GM03348 (cell line): ENCODE results near the gene ZNF624.
A peak's percentile ranks its signal among the peaks of the same experiment; 100 is the strongest.
"Not testable (repeated sequence)": the region's sequence is repeated elsewhere in the genome, so short reads cannot be mapped to it uniquely, and the experiment has no call there.

Source experiments
- DNase-seq: peaks from one replicate; pipeline ENCODE4 v3.0.0; 2012; ENCODE audit warnings: low spot score

ZNF624 gene

GRCh38 chr17:16653367-16654041, at the start of gene ZNF624:
TSS of gene ZNF624 (minus strand) at chr17:16653850.
- peak; percentile 98 for DNase-seq

- DNase-seq = not testable (repeated sequence)
Observed at GRCh38 chr17:16697603-16698002, 44.0 kb upstream of the ZNF624 start.

GRCh38 chr17:16690447-16690846, 36.8 kb upstream of the ZNF624 start:
- DNase-seq = not testable (repeated sequence)

GRCh38 chr17:16689731-16690281, 36.2 kb upstream of the ZNF624 start, which contains the start of gene CCDC144A:
TSS of gene CCDC144A (plus strand) at chr17:16690241. CDS start at chr17:16690401, 160 bp downstream.
- not testable (repeated sequence) for DNase-seq

GRCh38 chr17:16687151-16687550, 33.5 kb upstream of the ZNF624 start:
- not testable (repeated sequence) for DNase-seq

GRCh38 chr17:16686019-16686418, 32.4 kb upstream of the ZNF624 start:
- not testable (repeated sequence) for DNase-seq

- DNase-seq = not testable (repeated sequence)
Observed at GRCh38 chr17:16683290-16684138, 29.9 kb upstream of the ZNF624 start.

- DNase-seq = no peak
Observed at GRCh38 chr17:16676676-16677268, 23.1 kb upstream of the ZNF624 start.

GRCh38 chr17:16666907-16667636, 13.4 kb upstream of the ZNF624 start:
- DNase-seq = peak; percentile 5

- not testable (repeated sequence) for DNase-seq
Observed at GRCh38 chr17:16666553-16666906, 12.9 kb upstream of the ZNF624 start.

- DNase-seq = peak; percentile 5
Observed at GRCh38 chr17:16662936-16663335, 9.3 kb upstream of the ZNF624 start.

- no peak for DNase-seq
Observed at GRCh38 chr17:16661217-16661616, 7.6 kb upstream of the ZNF624 start.

GRCh38 chr17:16652847-16653366, 743 bp downstream of the ZNF624 start:
- peak; percentile 3 for DNase-seq

- no peak for DNase-seq
Observed at GRCh38 chr17:16652252-16652651, 1.4 kb downstream of the ZNF624 start.

- DNase-seq = no peak
Observed at GRCh38 chr17:16649585-16649984, 4.1 kb downstream of the ZNF624 start.

- DNase-seq = no peak
Observed at GRCh38 chr17:16639438-16639837, 14.2 kb downstream of the ZNF624 start.

- no peak for DNase-seq
Observed at GRCh38 chr17:16623282-16623681, 30.4 kb downstream of the ZNF624 start.

GRCh38 chr17:16622540-16623277, 30.9 kb downstream of the ZNF624 start:
- no peak for DNase-seq

GRCh38 chr17:16617481-16618060, 36.1 kb downstream of the ZNF624 start:
- no peak for DNase-seq

- no peak for DNase-seq
Observed at GRCh38 chr17:16599537-16599936, 54.1 kb downstream of the ZNF624 start.
